ENCODE measurements around the gene ZNF385B.

ZNF385B gene

DNA sequence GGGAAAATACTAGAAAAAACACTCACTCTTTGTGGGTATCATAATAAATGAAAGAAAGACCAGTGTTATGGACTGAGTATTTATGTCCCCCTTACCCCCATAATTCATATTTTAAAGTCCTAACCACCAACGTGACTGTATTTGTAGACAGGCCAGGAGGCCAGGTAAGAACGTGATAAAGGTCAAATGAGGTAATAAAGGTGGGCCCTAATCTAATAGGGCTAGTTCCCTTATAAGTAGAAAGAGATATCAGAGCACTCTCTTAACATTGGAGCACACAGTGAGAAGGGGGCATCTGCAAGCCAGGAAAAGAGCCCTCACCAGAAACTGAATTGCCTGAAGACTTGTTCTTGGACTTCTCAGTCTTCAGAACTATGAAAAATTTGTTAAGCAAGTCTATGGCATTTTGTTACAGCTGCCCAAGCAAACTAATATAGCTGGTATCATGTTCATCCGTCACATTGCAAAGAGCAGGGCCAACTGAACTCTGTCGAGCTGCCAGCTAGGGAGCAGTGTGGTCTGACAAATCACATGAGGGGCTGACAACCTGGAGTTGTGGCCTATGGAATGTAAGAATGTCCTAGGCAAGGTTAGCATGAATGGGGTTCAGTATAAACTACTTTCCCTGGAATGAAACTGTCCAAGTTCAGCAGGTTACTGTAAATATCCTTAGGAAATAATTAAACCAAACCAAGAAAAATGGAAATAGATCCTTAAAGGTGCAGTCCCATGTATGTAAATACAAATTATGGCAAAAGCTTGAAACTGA is 280.9 kb downstream of the ZNF385B start:
- H3K9me3 ChIP-seq (ENCODE audit: control insufficient read depth, low read length): no peaks in the 10 kb centered on the region
- H3K4me3 ChIP-seq (ENCODE audit: low read length): no peak overlapping the region
- DNase-seq (ENCODE audit: low read depth): no peak
- peaks cover 28% of the 10 kb centered on the region for H3K4me1 ChIP-seq (ENCODE audit: control insufficient read depth, insufficient read depth, low read length)
- no peaks in the 10 kb centered on the region for H3K36me3 ChIP-seq (ENCODE audit: control insufficient read depth, insufficient read depth, low read length, severe bottlenecking)
- H3K9ac ChIP-seq (ENCODE audit: low read length): no peak overlapping the region
- no peaks in the 10 kb centered on the region for H3K27me3 ChIP-seq (replicated peaks; ENCODE audit: control insufficient read depth, insufficient read depth, low read length)

DNA sequence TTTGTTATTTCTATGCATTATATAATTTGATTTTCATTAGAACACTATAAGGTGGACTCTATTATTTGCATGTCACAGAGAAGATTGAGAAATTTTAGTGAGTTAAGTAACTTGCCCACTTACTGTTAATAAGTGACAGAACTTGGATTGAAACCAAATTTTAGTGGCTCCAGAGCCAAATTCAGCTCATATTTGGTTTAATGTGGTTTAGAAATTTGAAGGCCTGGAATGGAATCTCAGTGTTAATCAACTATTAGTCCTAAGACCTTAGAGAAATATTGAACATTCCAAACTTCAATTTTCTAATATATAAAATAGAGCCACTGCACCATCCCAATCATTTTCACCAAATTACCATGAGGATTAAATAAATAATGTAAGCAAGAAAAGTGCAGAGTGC is 281.6 kb downstream of the ZNF385B start:
- Histone ChIP-seq H3K4me3 (ENCODE audit: low read length) (peak overlapping the region; percentile 6), H3K9me3 (ENCODE audit: control insufficient read depth, low read length) (no peaks in the 10 kb centered on the region)
- DNase-seq (ENCODE audit: low read depth): no peak

DNA sequence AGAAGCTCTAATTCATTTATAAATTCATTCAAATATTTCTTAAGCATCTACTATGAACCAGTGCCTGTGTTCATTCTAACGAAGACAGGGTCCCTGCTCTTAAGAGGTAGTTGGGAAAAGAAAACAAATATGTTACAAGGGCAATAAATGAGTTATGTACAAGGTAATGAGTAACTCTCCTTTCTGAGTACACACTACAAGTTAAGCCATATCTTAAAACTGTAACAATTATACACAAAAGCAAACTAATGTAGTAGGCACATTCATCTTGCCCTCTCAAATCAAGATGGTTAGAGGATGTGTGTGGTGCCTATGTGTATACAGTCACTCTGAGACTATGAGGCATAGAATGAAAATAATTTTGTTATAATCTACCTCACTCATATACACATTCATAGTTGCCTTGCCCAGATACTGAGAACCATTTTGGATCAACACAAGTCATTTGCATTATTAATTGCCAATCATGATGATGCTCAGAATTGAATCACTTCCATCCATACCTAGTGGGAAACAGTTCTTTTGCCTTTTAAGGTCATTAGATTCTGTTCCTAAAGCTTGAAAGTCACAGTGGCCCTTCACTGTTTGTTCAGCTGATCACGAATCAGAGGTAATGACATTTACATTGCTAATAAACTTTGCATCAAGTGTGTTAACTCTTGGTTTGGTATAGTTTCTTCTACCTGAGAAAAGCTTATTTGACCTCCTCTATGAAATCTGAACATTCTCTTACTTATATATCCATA is 283.1 kb downstream of the ZNF385B start:
- H3K4me3 ChIP-seq (ENCODE audit: low read length): no peak overlapping the region
- peaks cover 18% of the 10 kb centered on the region for H3K4me1 ChIP-seq (ENCODE audit: control insufficient read depth, insufficient read depth, low read length)
- H3K36me3 ChIP-seq (ENCODE audit: control insufficient read depth, insufficient read depth, low read length, severe bottlenecking): no peaks in the 10 kb centered on the region
- H3K9me3 ChIP-seq (ENCODE audit: control insufficient read depth, low read length): no peaks in the 10 kb centered on the region
- no peak for DNase-seq (ENCODE audit: low read depth)
- no peaks in the 10 kb centered on the region for H3K27me3 ChIP-seq (replicated peaks; ENCODE audit: control insufficient read depth, insufficient read depth, low read length)
- H3K9ac ChIP-seq (ENCODE audit: low read length): no peak overlapping the region

More for the DNA sequence above, 281.6 kb downstream of the ZNF385B start:
- Histone ChIP-seq H3K4me1 (ENCODE audit: control insufficient read depth, insufficient read depth, low read length) (peaks cover 24% of the 10 kb centered on the region), H3K36me3 (ENCODE audit: control insufficient read depth, insufficient read depth, low read length, severe bottlenecking) (no peaks in the 10 kb centered on the region), H3K27me3 (replicated peaks; ENCODE audit: control insufficient read depth, insufficient read depth, low read length) (no peaks in the 10 kb centered on the region), H3K9ac (ENCODE audit: low read length) (no peak overlapping the region)

DNA sequence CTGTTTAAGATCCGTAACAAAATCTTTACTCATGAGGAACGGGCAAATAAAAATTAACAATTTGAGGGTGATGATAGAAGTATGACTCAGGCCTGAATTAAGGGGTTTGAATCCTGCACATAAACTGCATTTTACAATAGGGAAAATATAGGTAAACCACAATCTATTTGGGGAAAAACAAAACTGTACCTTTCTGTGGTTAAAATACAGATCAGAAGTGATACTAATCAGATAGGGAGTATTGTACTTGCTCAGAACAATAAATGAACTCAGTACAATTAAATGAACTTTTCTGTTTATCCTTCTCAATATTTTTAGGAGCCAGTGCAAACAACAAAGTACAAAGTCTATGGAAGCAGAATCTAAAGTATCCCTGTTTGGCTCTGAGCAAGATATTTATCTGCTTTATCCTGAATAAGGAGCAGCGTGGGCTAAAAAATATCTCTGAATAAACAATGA is 287.3 kb downstream of the ZNF385B start:
- no peaks in the 10 kb centered on the region for H3K36me3 ChIP-seq (ENCODE audit: control insufficient read depth, insufficient read depth, low read length, severe bottlenecking)
- peaks cover 23% of the 10 kb centered on the region for H3K4me1 ChIP-seq (ENCODE audit: control insufficient read depth, insufficient read depth, low read length)
- H3K4me3 ChIP-seq (ENCODE audit: low read length): no peak overlapping the region
- DNase-seq (ENCODE audit: low read depth): peak; percentile 8
- H3K27me3 ChIP-seq (replicated peaks; ENCODE audit: control insufficient read depth, insufficient read depth, low read length): no peaks in the 10 kb centered on the region
- no peaks in the 10 kb centered on the region for H3K9me3 ChIP-seq (ENCODE audit: control insufficient read depth, low read length)
- no peak overlapping the region for H3K9ac ChIP-seq (ENCODE audit: low read length)

DNA sequence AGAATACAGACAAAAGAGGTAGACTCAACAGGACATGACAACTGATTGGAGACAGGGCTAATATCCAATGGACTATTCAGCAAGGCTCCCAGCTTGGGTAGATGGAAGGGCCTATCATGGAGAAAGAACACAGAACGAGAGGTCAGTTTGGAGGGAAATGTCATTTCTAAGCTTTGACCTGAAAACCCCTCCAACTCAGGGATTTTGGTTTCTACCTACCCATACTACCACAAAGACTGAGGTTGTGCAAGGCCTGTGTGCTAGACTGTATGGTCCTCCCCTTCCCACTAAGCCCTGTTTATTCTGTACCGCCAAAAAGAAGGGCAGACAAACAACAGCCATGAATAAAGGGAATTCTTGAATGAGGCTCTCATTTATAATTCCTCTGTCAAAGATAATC is 288.9 kb downstream of the ZNF385B start:
- no peak overlapping the region for H3K4me3 ChIP-seq (ENCODE audit: low read length)
- no peak overlapping the region for H3K9ac ChIP-seq (ENCODE audit: low read length)
- H3K4me1 ChIP-seq (ENCODE audit: control insufficient read depth, insufficient read depth, low read length): peaks cover 26% of the 10 kb centered on the region
- no peak for DNase-seq (ENCODE audit: low read depth)
- H3K36me3 ChIP-seq (ENCODE audit: control insufficient read depth, insufficient read depth, low read length, severe bottlenecking): no peaks in the 10 kb centered on the region
- no peaks in the 10 kb centered on the region for H3K27me3 ChIP-seq (replicated peaks; ENCODE audit: control insufficient read depth, insufficient read depth, low read length)
- no peaks in the 10 kb centered on the region for H3K9me3 ChIP-seq (ENCODE audit: control insufficient read depth, low read length)

DNA sequence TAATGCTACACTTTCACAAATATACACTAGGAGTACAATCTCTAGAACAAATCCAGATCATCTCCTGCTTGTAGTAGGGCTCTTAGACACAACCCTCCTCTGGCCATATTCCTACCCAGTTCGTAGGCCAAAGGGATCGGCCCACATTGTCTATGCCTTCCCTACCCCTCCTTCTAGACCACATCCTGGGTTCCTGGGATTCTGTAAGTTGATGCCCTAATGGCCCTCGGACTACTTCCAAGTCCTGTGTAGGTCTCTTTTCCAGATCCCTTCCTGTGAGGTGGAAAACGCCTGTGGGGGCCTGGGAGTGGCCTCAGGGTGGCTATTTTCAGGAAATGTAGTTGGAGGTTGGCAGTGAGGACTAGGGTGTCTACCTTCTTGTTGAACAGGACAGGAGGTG is 289.7 kb downstream of the ZNF385B start:
- no peak for DNase-seq (ENCODE audit: low read depth)
- no peaks in the 10 kb centered on the region for H3K9me3 ChIP-seq (ENCODE audit: control insufficient read depth, low read length)

DNA sequence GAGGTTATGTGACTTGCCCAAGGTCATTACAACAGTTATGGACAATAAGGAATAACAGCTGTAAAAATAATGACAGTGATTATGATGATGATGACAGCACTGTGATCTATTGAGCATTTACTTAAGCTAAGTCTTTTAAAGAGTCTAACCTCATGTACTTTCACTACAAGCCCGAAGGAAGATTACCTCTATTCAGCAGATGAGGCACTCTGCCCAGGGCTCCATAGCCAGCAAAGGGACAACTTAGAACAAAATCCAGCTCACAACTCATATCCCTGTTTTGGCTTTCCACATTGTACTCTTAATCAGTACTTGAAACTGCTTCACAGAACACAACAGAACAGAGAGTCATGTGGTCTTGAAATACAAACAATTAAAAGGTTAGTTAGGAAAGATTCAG is 290.2 kb downstream of the ZNF385B start:
- Histone ChIP-seq H3K9me3 (ENCODE audit: control insufficient read depth, low read length) (no peaks in the 10 kb centered on the region), H3K4me1 (ENCODE audit: control insufficient read depth, insufficient read depth, low read length) (peaks cover 26% of the 10 kb centered on the region), H3K9ac (ENCODE audit: low read length) (no peak overlapping the region), H3K36me3 (ENCODE audit: control insufficient read depth, insufficient read depth, low read length, severe bottlenecking) (no peaks in the 10 kb centered on the region), H3K4me3 (ENCODE audit: low read length) (no peak overlapping the region), H3K27me3 (replicated peaks; ENCODE audit: control insufficient read depth, insufficient read depth, low read length) (no peaks in the 10 kb centered on the region)
- DNase-seq (ENCODE audit: low read depth): no peak

More for the DNA sequence above, 289.7 kb downstream of the ZNF385B start:
- Histone ChIP-seq H3K36me3 (ENCODE audit: control insufficient read depth, insufficient read depth, low read length, severe bottlenecking) (no peaks in the 10 kb centered on the region), H3K9ac (ENCODE audit: low read length) (no peak overlapping the region), H3K27me3 (replicated peaks; ENCODE audit: control insufficient read depth, insufficient read depth, low read length) (no peaks in the 10 kb centered on the region), H3K4me1 (ENCODE audit: control insufficient read depth, insufficient read depth, low read length) (peaks cover 26% of the 10 kb centered on the region), H3K4me3 (ENCODE audit: low read length) (no peak overlapping the region)

DNA sequence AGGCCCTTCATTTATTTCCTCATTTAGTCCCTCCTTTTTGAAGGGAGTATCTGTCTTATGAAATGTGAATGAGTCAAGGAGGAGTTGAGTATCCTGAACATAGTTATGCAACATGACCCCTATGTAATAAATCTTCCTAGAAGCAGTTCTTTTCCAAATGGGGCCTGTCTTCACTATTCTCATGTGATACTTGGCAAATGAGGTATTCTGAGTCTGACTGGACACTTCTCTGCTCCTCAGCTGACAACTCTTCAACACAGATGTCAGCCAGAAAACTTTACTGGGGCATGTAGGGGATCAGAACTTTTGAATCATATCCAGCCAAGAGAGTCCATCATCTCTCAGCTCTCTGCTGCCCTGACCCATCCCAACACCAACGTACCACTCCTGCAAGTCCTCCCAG is 291.6 kb downstream of the ZNF385B start:
- Histone ChIP-seq H3K9me3 (ENCODE audit: control insufficient read depth, low read length) (no peaks in the 10 kb centered on the region), H3K36me3 (ENCODE audit: control insufficient read depth, insufficient read depth, low read length, severe bottlenecking) (no peaks in the 10 kb centered on the region), H3K4me3 (ENCODE audit: low read length) (no peak overlapping the region), H3K9ac (ENCODE audit: low read length) (peak overlapping the region; percentile 59), H3K27me3 (replicated peaks; ENCODE audit: control insufficient read depth, insufficient read depth, low read length) (no peaks in the 10 kb centered on the region), H3K4me1 (ENCODE audit: control insufficient read depth, insufficient read depth, low read length) (peaks cover 26% of the 10 kb centered on the region)
- peak; percentile 64 for DNase-seq (ENCODE audit: low read depth)

DNA sequence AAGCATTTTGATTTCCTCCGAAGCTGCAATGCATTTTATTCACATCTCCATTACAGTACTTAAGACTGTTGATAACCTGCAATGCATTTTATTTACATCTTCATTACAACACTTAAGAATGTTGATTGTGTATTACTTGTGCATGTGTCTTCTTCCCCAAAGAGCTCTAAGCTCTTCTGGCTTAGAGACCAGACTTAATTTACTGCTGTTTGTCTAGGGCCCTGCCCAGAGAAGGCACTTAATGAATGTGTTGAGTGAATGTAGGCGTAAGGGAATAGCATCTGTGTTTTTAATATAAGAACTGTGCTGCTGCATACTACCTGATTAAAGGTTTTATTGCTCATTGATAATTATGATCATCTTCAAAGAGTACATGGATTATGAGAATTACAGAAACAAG is 295.6 kb downstream of the ZNF385B start:
- H3K9ac ChIP-seq (ENCODE audit: low read length): no peak overlapping the region
- no peaks in the 10 kb centered on the region for H3K27me3 ChIP-seq (replicated peaks; ENCODE audit: control insufficient read depth, insufficient read depth, low read length)
- H3K4me3 ChIP-seq (ENCODE audit: low read length): no peak overlapping the region
- H3K9me3 ChIP-seq (ENCODE audit: control insufficient read depth, low read length): no peaks in the 10 kb centered on the region
- H3K36me3 ChIP-seq (ENCODE audit: control insufficient read depth, insufficient read depth, low read length, severe bottlenecking): no peaks in the 10 kb centered on the region
- peaks cover 19% of the 10 kb centered on the region for H3K4me1 ChIP-seq (ENCODE audit: control insufficient read depth, insufficient read depth, low read length)
- no peak for DNase-seq (ENCODE audit: low read depth)

DNA sequence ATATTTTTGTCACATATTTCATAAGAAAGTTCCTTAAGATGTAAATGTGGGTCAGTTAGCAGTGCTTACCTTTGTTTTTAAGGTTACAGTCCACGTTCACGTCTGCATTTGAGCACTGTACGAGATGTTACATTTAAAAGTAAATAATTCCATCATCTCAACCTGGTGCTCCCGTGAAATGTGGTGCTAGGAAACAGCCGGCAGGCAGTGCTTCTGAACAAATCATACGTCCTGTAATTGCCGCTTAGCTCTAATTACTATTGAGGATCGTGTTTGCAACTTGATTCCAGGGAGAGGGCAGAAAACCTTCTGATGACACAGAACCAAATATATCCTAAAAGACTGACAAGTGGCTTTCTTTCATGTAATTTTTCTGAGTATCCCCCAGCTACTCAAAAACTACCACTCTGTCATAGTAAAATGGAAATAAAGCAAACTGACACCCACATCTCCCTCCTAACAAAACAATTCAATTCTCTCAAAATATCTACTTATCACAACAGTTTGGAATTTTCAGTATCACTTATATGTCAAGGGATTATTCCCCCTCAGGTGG is 299.0 kb downstream of the ZNF385B start:
- Histone ChIP-seq H3K36me3 (ENCODE audit: control insufficient read depth, insufficient read depth, low read length, severe bottlenecking) (no peaks in the 10 kb centered on the region), H3K4me3 (ENCODE audit: low read length) (no peak overlapping the region), H3K4me1 (ENCODE audit: control insufficient read depth, insufficient read depth, low read length) (no peaks in the 10 kb centered on the region), H3K9ac (ENCODE audit: low read length) (no peak overlapping the region), H3K9me3 (ENCODE audit: control insufficient read depth, low read length) (no peaks in the 10 kb centered on the region), H3K27me3 (replicated peaks; ENCODE audit: control insufficient read depth, insufficient read depth, low read length) (no peaks in the 10 kb centered on the region)
- DNase-seq (ENCODE audit: low read depth): no peak

DNA sequence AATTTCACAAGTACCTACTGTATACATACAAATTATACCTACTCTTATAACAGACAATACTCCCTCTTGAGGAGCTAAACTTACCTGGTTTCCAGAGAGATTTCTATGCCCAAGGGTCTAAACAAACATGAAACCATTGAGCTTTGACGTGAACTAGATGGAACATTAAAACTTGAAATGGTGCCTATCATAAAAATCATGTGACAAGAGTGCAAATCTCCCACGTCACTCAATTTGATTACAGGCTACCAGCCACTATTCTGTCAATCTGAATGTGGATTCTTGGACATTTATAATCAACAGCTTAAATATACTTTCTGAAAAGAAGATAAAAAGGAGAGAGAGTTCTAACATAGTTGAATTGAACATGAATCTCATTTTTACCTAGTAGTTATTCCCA is 299.7 kb downstream of the ZNF385B start:
- Histone ChIP-seq H3K4me3 (ENCODE audit: low read length) (no peak overlapping the region), H3K9me3 (ENCODE audit: control insufficient read depth, low read length) (no peaks in the 10 kb centered on the region), H3K4me1 (ENCODE audit: control insufficient read depth, insufficient read depth, low read length) (no peaks in the 10 kb centered on the region), H3K9ac (ENCODE audit: low read length) (no peak overlapping the region), H3K27me3 (replicated peaks; ENCODE audit: control insufficient read depth, insufficient read depth, low read length) (no peaks in the 10 kb centered on the region), H3K36me3 (ENCODE audit: control insufficient read depth, insufficient read depth, low read length, severe bottlenecking) (no peaks in the 10 kb centered on the region)
- DNase-seq (ENCODE audit: low read depth): no peak

All from adipocyte (in vitro differentiated cells).